Activated CD4-positive, alpha-beta T cell treated with anti-CD3 and anti-CD28 coated beads, Interleukin-2, amount 50 U/mL, for 24 hours (primary cell): ENCODE measurements around the gene CPNE8.

Source experiments
- DNase-seq, 2 donors: peaks; one replicate each; pipeline ENCODE4 v3.0.0-alpha.2; 2020; ENCODE audit warnings: low read depth in 1 of 2, low spot score in 1 of 2

Gene CPNE8

DNA sequence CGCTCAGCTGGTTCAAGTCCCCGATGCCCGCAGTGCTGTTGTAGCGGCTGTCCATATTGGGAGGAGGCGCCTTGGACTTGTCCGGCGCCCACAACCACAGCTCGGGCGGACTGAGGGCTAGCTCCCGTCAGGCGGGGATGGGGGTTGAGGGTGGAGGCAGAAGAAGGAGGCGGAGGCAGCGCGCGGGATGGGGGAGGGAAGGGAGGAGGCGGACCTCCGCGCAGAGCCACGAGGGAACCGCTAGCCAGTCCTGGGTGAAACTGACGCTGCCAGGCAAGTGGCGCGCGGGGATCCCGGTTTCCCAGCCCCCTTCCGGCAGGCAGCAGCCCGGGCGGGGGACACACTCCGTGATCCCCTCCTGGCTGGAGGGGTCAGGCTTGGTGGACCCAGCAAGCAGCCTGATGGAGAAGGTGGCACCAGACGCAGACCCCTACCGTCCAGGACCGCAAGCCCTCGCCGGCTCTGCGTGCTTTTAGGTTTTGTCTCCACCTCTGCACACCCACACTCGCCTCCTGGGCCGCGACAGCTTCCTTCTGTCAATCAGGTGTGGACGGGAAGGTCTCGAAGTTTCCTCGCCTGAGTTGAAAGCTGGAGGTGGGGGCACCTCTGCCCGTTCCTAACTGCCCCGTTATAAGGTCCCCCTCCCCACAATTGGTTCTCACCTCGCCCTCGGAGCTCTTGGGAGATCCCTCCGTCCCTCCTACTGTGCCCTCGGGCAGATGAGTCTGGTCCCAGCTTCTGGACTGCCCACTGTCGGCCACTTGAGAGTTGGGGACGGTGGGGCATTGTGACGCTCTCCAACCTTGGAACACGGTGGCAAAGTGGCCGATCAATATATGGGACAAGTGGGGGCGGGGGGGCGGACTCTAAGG lies at the start of gene CPNE8:
Gene CPNE8 (minus strand): TSS at position 112 of the 872 bp plus-strand sequence. CDS start 57 bp downstream, at position 55.
- DNase-seq, result peak; percentile 18 to 20

GRCh38 chr12:38954238-38954873 lies 49.0 kb upstream of the CPNE8 start:
- no peak for DNase-seq

DNA sequence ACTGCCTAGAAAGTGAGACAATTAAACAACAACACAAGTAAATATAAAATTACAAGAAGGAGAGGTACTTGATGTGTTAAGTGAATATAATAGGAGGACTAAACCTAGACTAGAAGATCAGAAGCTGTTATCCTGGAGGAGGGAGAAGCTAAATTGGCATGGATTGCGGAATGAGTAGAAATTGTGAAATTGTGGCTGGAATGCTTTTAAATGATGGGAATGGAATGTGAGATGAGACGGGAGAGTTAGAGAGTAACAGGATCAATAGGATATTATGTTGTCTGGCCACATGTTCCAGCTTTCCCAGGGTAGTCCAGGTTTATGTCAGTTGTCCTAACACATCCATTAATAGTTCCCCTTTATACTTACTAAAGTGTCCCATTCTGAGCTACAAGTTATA lies 44.0 kb upstream of the CPNE8 start:
- DNase-seq, result no peak

- no peak for DNase-seq
Observed at GRCh38 chr12:38934686-38935085, 29.3 kb upstream of the CPNE8 start.

DNA sequence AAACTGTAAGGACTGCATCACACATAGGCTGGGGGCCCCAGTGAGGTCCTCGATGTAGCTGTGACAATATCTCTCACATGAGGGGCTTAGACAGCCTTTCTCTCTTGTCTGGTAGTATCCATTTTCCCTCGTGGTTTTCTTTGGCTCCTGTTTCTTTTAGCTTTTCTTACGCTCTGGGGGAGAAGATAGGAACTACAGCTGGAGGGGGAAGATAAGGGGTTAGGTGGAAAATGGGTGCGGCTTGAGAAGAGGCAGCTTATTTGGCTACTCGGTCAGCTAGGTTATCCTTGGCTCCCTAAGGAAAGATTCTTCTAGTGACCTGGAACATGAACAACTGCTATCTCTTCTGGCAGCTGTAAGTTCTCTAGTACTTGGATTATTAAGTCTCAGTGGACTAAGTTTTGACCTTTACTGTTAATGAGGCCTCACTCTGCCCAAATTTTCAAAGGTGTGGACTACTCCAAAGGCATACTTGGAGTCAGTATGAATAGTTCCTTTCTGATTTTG lies 28.7 kb upstream of the CPNE8 start:
- no peak for DNase-seq

GRCh38 chr12:38932320-38932719 lies 26.9 kb upstream of the CPNE8 start:
- DNase-seq, result no peak

- DNase-seq, result no peak
Observed at GRCh38 chr12:38931461-38931860, 26.1 kb upstream of the CPNE8 start.

GRCh38 chr12:38930990-38931389 lies 25.6 kb upstream of the CPNE8 start:
- DNase-seq, result no peak

- DNase-seq, result no peak
Observed at GRCh38 chr12:38926501-38926900, 21.1 kb upstream of the CPNE8 start.

- peak in 1 of 2 donors; percentile 24 for DNase-seq
Observed at GRCh38 chr12:38921025-38921677, 15.8 kb upstream of the CPNE8 start.

GRCh38 chr12:38919191-38919590 lies 13.8 kb upstream of the CPNE8 start:
- DNase-seq, result no peak

DNA sequence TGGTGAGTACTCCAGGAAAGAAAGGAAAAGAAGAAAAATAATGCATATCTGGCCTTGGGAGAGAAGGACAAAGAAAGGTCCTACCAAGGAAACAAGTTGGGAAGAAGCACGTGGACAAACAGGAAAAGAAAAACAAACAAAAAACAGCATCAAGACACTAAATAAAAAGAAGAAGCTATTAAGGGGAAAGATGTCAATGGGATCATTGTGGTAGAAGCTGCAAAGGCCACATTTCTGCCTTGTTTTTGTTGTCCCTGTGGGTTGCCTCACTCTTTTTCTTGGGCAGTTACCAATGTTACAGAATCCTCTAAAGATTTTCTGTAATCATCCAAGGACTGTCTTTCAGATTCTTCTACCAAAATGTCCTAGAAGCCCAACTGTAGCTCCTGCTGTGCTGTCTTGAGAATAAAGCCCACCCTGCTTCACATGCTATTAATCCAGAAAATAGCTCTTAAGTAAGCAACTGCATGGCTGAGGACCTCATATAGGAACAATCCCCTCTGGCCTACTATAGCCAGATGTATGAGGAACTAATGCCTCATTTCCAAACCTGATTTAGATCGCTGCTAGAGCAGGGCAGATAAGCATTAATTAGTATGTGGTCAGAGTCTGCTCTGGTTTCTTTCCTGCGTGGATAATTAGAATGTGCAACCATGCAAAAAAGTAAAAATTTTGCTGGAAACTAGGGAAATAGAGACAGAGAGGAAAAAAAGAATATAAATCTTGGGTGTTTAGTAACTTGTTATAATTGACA lies 10.2 kb upstream of the CPNE8 start:
- DNase-seq, result no peak

- DNase-seq, result no peak
Observed at GRCh38 chr12:38912116-38912515, 6.7 kb upstream of the CPNE8 start.

DNA sequence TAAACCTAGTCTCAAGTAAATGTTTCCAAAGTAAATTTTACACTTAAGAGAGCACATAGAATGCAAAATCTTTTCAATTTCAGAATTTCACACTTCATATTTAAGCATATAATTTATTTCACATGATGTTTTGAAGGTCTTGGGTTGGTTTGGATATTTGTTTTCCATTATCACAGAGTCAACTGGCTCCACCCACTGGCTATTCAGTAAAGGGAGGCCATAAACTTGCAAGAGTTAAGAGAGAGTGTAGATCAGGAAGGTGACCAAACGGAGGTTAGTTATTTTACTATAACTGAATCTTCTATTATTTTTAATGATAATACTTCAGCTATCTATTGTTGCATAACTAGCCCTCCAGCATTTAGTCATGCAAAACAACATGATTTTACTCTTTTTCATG lies 6.2 kb upstream of the CPNE8 start:
- DNase-seq, result no peak

DNA sequence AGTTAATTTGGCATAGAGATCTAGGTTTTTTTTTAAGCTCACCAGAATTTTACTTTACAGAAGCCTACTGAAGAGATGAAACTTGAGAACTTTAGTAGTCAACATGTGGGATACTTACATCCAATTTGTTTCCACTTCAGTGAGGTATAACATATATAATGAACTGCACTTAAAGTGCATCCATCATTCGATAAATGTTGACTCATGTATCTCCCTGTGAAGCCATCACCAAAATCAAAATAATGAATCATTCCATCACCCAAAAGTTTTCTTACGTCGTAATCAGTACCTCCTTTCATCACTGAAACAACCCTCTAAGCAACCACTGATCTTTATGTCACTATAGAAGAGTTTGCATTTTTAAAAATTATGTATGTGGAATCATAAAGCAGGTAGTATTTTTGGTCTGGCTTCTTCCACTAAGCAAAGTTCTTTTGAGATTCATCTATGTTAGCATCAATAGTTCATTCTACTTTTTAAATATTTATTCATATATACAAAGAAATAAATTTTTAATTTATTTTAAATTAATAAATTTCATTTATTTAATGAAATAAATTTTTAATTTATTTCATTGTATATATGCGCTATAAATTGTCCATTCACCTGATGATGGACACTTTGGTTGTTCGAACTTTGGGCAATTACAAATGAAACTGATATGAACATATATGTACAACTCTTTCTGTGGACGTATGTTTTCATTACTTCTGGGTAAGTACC lies 2.0 kb upstream of the CPNE8 start:
- DNase-seq, result no peak

GRCh38 chr12:38906482-38907200 lies 1.2 kb upstream of the CPNE8 start:
- peak; percentile 42 to 52 for DNase-seq

GRCh38 chr12:38904537-38905479 lies 583 bp downstream of the CPNE8 start:
- peak; percentile 6 to 9 for DNase-seq

GRCh38 chr12:38903596-38903995 lies 1.8 kb downstream of the CPNE8 start:
- DNase-seq, result no peak
